ENCODE data around the gene SUN5. TPM values are rescaled to one million over a fixed set of nuclear protein-coding genes. Genes with fewer than 3 reads are reported as not detected.

SUN5 gene, protein sequence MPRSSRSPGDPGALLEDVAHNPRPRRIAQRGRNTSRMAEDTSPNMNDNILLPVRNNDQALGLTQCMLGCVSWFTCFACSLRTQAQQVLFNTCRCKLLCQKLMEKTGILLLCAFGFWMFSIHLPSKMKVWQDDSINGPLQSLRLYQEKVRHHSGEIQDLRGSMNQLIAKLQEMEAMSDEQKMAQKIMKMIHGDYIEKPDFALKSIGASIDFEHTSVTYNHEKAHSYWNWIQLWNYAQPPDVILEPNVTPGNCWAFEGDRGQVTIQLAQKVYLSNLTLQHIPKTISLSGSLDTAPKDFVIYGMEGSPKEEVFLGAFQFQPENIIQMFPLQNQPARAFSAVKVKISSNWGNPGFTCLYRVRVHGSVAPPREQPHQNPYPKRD
- total RNA-seq = not detected in 2 replicates

DNA sequence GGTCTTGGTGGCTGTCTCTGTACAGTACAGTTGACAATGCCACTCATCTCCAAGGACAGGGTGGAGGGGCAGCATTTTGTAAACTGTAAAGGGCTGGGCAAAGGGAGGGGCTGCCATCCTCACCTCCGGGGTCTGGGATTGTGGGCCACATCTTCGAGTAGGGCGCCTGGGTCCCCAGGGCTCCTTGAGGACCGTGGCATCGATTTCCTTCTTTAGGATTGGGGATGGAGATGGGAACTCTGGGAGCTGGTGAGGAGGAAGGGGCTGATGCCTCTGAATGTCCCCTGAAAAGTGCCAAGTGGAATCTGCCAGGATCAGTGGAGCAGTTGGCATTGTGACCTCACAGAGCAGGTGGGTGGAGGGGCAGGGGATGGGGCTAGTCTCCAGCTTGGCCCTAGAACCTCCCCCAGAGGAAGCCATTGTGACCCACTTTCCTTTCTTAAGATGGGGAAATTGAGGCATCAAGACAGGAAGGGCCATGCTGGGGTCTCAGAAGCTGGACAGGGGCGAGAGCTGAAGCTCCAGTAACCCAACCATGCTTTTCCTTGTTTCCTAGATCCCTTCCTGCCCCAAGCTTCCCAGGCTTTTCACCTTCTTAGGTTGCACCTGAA is at the start of gene SUN5:
Gene SUN5, minus strand, starts transcription at position 293 of the 611 bp plus-strand sequence. Its CDS starts 93 bp downstream, at position 200.

DNA sequence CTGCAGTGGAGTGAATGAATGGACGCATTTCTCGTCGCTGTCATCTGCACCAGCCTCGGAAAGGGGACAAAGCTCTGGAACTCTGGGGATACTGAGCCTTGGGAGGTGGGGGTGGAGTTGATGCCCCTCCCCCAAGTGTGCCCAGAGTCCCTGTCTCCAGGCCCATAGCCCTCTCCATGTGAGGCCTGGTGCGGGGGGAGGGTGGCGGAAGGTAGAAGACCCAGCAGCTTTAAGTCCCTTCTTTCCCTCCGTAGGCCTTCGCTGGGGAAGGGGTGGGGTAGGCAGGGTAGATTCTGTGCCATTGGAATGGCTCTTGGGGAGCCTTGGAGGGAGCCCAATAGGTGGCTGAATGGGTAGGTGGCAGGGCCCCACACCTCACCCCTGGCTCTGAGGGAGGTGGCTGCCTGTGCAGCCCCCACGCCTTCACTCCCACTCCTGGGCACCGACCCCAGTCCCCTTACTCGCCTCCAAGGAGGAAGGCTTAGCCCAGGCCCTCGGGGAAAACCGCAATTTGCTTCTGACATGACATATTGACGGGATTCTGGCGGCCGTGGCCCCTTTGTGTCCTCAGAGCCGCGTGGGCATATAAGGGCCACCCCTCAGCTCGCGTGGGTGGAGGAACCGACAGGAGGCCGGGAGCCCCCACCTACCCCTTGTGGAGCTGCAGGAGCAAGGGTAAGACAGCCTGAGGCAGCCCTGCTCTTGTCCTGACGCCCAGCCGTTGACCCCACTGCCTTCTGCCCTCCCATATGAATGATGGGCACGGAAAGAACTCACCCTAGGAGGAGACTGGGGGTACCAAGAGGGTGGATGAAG is 49.3 kb upstream of the SUN5 start, which contains the start of gene BPIFB3:
Gene BPIFB3, plus strand, starts transcription at position 613 of the 816 bp plus-strand sequence. CDS start 1,533 bp downstream, outside the sequence.

DNA sequence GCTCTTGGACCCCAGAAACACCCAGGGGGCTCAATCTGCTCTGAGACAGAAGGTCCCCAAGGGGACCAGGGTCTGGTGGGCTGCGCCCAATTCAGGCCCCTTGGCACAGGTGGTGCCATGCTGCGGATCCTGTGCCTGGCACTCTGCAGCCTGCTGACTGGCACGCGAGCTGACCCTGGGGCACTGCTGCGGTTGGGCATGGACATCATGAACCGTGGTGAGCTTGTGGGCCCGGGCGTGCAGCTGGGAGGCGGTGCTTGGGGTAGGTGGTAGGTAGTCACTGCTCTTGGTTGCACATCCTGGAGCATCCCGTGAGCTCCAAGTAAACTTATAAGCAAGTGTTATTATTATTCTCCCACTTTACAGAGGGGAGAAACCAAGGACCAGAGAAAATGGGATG is 27.3 kb upstream of the SUN5 start, which contains the start of gene BPIFB6:
Gene BPIFB6, plus strand, starts transcription at position 118 of the 400 bp plus-strand sequence. Its CDS starts 0 bp downstream, at position 118.

DNA sequence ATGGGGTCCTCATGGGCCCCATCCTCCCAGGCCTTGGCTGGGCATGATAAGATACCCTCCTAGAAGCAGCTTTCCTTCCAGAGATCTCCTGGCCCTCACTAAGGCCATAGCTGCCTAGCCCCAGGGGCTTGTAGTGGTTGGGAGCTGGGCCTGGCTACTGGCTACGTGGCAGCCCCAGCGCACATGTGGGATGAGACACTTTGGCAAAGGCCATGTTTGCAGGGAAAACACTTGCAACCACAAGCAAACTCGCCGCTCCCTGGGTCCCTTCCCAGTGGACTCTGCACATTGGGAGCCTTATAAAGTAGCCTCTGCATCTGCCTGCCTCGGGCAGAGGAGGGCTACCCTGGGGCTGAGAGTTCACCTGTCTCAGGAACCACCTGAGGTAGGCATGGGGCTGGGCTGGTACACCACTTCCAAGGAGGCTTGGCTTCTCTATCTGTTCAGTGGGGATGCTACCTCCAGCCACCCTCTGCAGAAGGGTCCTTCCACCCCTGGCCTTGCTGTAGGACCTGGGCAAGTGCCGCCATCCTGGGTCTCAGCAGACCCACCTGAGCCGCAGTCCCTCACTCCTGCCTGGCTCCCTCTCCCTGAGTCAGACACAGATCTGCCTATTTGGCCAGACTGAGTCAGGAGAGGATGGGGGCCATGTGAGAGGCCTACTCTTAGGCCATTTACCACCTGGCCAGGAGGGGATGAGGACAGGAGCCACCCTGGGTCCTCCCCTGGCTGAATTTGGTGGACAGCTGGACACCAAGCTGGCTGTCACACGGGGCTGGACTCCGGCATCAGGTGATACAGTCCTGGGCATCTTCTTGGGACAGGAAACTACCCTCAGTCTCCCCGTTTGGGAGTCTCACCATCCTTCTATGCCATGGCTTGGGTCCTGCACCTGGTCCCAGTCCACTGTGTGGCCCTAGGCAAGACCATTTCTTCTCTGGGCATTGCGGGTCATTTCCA is 3.4 kb upstream of the SUN5 start, which contains the start of gene BPIFB2:
Gene BPIFB2, plus strand, starts transcription at position 329 of the 960 bp plus-strand sequence. CDS start 871 bp downstream, outside the sequence.

Other genes with a start within 250 kb of the SUN5 start
- 1.8 and 2.0 TPM in 2 replicates for gene DNMT3B, start 242.0 kb downstream of the SUN5 start, total RNA-seq
- gene MAPRE1, start 184.5 kb downstream of the SUN5 start, total RNA-seq = 80.1 and 83.6 TPM in 2 replicates
- gene EFCAB8, start 145.5 kb downstream of the SUN5 start, total RNA-seq = 0.22 TPM in 1 of 2 replicates, not detected in the other
- not detected in 2 replicates for gene BPIFB2, start 3.3 kb upstream of the SUN5 start, total RNA-seq
- not detected in 2 replicates for gene BPIFB6, start 27.2 kb upstream of the SUN5 start, total RNA-seq
- gene BPIFB3, start 49.5 kb upstream of the SUN5 start, total RNA-seq = not detected in 2 replicates
- not detected in 2 replicates for gene BPIFB4, start 75.2 kb upstream of the SUN5 start, total RNA-seq
- gene BPIFA2, start 163.7 kb upstream of the SUN5 start, total RNA-seq = not detected in 2 replicates
- not detected in 2 replicates for gene BPIFA3, start 212.9 kb upstream of the SUN5 start, total RNA-seq
- gene BPIFA1, start 231.6 kb upstream of the SUN5 start, total RNA-seq = not detected in 2 replicates

Measured in articular chondrocyte of knee joint (primary cell).